HG02623 (cell line): ENCODE results near the gene DNAH3.

Source experiments
- ATAC-seq: cut with Tn5 transposase; IDR thresholded peaks from one replicate; pipeline ENCODE4 v1.9.1; 2021; ENCODE audit warnings: moderate library complexity; ENCODE audit not compliant: unreplicated experiment

DNAH3 gene

GRCh38 chr16:20910781-20911321 is 239.8 kb downstream of the DNAH3 start:
- ATAC-seq: no peak

GRCh38 chr16:20906341-20907255 is 244.0 kb downstream of the DNAH3 start:
- ATAC-seq: no peak

- no peak for ATAC-seq
Observed at GRCh38 chr16:20905576-20905975, 245.1 kb downstream of the DNAH3 start.

GRCh38 chr16:20904507-20905081 is 246.1 kb downstream of the DNAH3 start:
- no peak for ATAC-seq

GRCh38 chr16:20903899-20904506 is 246.6 kb downstream of the DNAH3 start:
- no peak for ATAC-seq

GRCh38 chr16:20903116-20903898 is 247.3 kb downstream of the DNAH3 start:
- no peak for ATAC-seq

- no peak for ATAC-seq
Observed at GRCh38 chr16:20902426-20902825, 248.2 kb downstream of the DNAH3 start.

- ATAC-seq: no peak
Observed at GRCh38 chr16:20901436-20902112, 249.1 kb downstream of the DNAH3 start.

GRCh38 chr16:20901068-20901435 is 249.6 kb downstream of the DNAH3 start:
- peak; percentile 1 for ATAC-seq

- ATAC-seq: peak; percentile 67
Observed at GRCh38 chr16:20900299-20901067, 250.2 kb downstream of the DNAH3 start, which contains the start of the genes DCUN1D3 and LYRM1. TSS of gene DCUN1D3 (minus strand) at chr16:20900358. CDS start at chr16:20862538, 37,820 bp downstream. TSS of gene LYRM1 (plus strand) at chr16:20900771. CDS start at chr16:20915556, 14,785 bp downstream.

GRCh38 chr16:20899477-20900298 is 251.0 kb downstream of the DNAH3 start:
- no peak for ATAC-seq

GRCh38 chr16:20899071-20899470 is 251.6 kb downstream of the DNAH3 start:
- ATAC-seq: no peak

- ATAC-seq: no peak
Observed at GRCh38 chr16:20897922-20898321, 252.7 kb downstream of the DNAH3 start.

- no peak for ATAC-seq
Observed at GRCh38 chr16:20897253-20897897, 253.3 kb downstream of the DNAH3 start.

GRCh38 chr16:20894388-20894787 is 256.3 kb downstream of the DNAH3 start:
- ATAC-seq: no peak

GRCh38 chr16:20889625-20890275 is 260.9 kb downstream of the DNAH3 start:
- ATAC-seq: no peak

GRCh38 chr16:20887207-20887606 is 263.4 kb downstream of the DNAH3 start:
- no peak for ATAC-seq
